GM19351 (cell line): ENCODE data around the gene CAMK1G.

Experiments used
- ATAC-seq: cut with Tn5 transposase; IDR thresholded peaks from one replicate; pipeline ENCODE4 v1.9.1; 2021; ENCODE audit warnings: mild to moderate bottlenecking, moderate library complexity; ENCODE audit not compliant: unreplicated experiment

CAMK1G gene

DNA sequence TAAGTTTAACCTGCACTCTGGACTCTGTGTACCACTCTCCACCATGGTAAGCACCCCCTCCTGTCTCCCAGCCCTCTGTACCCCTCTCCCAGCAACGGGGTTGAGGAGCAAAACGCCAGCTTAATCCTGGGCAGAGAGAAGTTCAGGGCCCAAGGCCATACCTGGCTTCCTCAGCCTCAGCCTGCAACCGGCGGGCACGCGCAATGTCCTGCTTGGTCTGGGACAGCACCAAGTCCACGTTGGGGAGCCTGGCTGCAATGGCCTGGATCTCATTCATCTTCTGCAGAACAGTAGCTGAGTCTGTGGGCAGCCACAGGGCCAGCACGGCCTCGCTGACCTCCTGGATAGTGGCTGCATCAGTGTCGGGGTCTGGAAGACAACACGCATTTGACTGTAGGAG, 34.8 kb downstream of the CAMK1G start:
- no peak for ATAC-seq

DNA sequence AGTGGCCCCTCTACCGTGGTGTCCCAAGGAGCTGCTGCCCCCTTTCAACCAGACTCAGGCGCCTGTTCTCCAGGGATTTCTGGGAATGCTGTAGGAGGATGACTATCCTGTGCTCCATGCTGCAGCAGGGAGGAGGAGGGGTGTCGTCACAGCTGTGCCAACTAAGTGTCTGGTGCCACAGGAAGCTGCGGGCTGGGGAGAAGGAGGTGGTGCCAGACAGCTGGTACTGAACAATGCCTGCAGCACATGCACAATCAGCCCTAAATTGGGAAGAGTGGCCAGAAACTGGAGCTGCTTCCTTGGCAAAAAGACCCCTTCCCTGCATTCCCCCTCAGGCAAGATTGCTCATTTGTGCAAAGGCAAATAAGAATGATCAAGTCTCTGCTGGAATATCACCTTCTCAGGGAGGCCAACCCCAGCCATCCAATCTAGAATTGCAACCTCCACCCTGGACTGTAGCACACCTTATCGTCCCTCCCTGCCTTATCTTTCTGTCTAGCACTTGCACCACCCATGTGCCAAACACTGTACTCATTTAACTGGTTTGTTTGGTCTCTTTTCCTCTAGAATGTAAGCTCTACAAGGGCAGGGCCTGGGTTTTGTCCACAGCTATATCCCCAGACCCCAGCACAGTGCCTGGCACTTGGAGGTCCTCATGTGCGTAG, 35.4 kb downstream of the CAMK1G start:
- no peak for ATAC-seq

GRCh38 chr1:209619696-209620486, 36.4 kb downstream of the CAMK1G start:
- no peak for ATAC-seq

GRCh38 chr1:209620487-209620884, 37.0 kb downstream of the CAMK1G start:
- ATAC-seq: no peak

- no peak for ATAC-seq
These were observed 37.8 kb downstream of the CAMK1G start for GRCh38 chr1:209621286-209621685.

- no peak for ATAC-seq
These were observed 38.5 kb downstream of the CAMK1G start for GRCh38 chr1:209621741-209622655.

DNA sequence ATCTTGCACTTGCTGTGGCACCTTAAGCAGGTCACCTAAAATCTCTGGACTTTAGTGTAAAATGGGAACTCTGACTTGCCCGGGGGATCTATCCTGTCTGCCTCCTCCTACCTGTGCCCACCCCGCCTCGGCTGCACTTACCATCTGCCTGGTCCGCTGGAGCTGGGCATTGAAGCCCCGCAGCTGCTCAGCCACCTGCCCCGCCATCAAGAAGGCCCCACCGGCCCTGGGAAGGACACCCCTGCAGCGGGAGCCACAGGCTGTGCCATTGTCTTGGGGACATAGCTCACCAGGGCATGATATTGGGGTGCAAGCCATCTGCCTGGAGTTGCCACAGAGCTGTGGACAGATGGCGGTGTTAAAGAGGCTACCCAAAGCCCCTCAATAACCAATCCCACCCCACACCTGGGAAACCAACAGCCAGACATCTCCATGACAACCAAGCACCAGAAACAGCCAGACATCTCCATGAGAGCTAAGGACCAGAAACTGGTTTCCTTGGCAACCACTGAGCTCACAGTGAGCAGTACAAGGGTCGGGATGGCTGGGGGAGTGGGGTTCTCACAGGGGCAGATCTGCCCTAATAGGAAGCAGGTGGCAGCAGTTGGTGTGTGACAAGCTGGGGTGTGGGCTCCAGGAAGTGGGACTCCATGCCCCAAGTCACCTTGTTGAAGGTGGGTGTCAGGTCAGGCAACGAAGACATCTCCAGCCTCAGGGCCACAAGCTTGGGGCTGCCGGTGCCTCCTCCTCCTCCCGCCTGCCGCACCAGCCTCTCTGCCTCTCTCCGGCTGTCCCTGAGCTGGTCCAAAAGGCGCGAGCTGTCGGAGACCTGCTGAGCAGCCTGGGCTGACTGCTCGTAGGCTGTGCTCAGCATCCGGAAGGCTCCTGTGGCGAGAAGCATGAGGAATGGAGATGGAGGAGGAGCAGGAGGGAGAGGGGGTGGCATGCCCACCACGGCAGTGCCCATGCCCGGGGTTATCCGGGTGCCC, 39.6 kb downstream of the CAMK1G start:
- ATAC-seq: no peak

- no peak for ATAC-seq
These were observed 41.3 kb downstream of the CAMK1G start for GRCh38 chr1:209624558-209625549.

- no peak for ATAC-seq
These were observed 42.3 kb downstream of the CAMK1G start for GRCh38 chr1:209625791-209626285.

GRCh38 chr1:209626346-209627026, 43.0 kb downstream of the CAMK1G start:
- ATAC-seq: no peak

GRCh38 chr1:209627027-209627731, 43.7 kb downstream of the CAMK1G start:
- ATAC-seq: peak; percentile 20

DNA sequence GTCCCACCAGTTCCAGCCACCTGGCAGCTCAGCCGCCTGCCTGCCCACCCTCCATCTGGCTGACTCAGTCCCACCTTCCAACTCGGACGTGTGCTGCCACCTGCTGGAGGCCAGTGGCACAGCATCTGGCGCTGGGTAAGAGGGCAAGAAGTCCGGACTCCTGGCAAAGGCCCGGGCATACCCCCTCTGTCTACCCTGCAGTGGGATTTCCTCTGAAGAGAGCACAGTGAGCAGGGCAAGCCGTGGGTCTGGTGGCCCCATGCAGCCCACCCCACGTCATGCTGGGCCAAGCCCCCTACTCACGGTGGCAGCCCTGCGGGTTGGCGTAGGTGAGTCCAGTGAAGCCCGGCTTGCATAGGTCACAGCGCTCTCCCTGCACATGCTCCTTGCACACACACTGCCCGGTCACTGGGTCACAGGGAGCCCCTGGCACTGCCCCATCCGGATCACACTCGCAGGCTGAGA, 44.2 kb downstream of the CAMK1G start:
- peak; percentile 86 for ATAC-seq

GRCh38 chr1:209628618-209629299, 45.2 kb downstream of the CAMK1G start:
- no peak for ATAC-seq

GRCh38 chr1:209629621-209630382, 46.3 kb downstream of the CAMK1G start:
- no peak for ATAC-seq

DNA sequence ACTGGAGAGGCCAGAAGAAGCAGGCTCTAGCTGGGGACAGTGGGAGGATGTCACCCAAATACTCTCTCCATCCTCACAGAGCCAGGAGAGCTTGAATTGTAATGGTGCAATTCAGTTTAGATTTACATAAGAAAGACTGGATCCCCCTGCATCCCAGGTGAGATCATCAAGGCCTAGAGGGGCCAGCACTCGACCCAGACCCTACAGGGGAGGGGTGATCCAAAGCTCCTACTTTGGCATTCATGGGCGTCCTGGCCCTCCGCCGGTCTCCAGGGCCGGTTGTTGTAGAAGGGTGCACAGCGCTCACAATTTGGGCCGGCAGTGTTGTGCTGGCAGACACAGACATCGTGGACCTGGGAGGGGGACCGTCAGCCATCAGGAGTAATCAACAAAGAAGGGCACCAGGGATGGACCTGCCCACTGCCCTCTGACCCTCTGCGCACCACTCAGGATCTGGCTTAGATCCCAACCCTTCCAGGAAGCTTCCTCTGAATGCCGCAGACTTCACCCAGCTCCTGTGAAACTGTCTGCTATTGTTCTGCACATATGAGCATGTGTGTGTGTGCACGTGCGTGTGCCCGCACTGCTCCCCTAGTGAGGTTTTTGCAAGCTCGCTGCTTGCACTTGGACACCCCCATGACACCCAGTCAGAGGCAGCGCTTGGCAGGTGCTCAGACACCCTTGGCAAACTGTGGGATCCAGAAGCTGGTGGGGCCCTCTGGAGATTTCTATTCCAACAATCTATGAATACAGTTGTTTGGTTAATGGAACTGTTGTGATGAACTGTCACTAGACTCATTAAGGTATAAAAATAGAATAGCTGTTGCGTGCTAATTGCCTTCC, 47.1 kb downstream of the CAMK1G start:
- ATAC-seq: no peak
